ENCODE data around the gene GJC2.
"Not testable (repeated sequence)": the region's sequence is repeated elsewhere in the genome, so short reads cannot be mapped to it uniquely, and the experiment has no call there.

The GJC2 gene

GRCh38 chr1:228169345-228169744, 19.6 kb downstream of the GJC2 start:
- DNase-seq (ENCODE audit: extremely low read depth, low read depth), result no peak
- TF ChIP-seq, protein P1, sequence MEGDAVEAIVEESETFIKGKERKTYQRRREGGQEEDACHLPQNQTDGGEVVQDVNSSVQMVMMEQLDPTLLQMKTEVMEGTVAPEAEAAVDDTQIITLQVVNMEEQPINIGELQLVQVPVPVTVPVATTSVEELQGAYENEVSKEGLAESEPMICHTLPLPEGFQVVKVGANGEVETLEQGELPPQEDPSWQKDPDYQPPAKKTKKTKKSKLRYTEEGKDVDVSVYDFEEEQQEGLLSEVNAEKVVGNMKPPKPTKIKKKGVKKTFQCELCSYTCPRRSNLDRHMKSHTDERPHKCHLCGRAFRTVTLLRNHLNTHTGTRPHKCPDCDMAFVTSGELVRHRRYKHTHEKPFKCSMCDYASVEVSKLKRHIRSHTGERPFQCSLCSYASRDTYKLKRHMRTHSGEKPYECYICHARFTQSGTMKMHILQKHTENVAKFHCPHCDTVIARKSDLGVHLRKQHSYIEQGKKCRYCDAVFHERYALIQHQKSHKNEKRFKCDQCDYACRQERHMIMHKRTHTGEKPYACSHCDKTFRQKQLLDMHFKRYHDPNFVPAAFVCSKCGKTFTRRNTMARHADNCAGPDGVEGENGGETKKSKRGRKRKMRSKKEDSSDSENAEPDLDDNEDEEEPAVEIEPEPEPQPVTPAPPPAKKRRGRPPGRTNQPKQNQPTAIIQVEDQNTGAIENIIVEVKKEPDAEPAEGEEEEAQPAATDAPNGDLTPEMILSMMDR (IDR thresholded peaks at IDR 0.05; ENCODE audit: low read depth, low read length), result no peak

- no peak for DNase-seq (ENCODE audit: extremely low read depth, low read depth)
- TF ChIP-seq, protein P1 (IDR thresholded peaks at IDR 0.05; ENCODE audit: low read depth, low read length), result no peak
Measured at GRCh38 chr1:228170666-228171065, 20.9 kb downstream of the GJC2 start.

GRCh38 chr1:228171221-228171891, 21.6 kb downstream of the GJC2 start:
- DNase-seq (ENCODE audit: extremely low read depth, low read depth), result no peak
- TF ChIP-seq, protein P1 (IDR thresholded peaks at IDR 0.05; ENCODE audit: low read depth, low read length), result no peak

GRCh38 chr1:228172591-228173527, 23.1 kb downstream of the GJC2 start:
- DNase-seq (ENCODE audit: extremely low read depth, low read depth), result no peak
- TF ChIP-seq, protein P1 (IDR thresholded peaks at IDR 0.05; ENCODE audit: low read depth, low read length), result no peak

DNA sequence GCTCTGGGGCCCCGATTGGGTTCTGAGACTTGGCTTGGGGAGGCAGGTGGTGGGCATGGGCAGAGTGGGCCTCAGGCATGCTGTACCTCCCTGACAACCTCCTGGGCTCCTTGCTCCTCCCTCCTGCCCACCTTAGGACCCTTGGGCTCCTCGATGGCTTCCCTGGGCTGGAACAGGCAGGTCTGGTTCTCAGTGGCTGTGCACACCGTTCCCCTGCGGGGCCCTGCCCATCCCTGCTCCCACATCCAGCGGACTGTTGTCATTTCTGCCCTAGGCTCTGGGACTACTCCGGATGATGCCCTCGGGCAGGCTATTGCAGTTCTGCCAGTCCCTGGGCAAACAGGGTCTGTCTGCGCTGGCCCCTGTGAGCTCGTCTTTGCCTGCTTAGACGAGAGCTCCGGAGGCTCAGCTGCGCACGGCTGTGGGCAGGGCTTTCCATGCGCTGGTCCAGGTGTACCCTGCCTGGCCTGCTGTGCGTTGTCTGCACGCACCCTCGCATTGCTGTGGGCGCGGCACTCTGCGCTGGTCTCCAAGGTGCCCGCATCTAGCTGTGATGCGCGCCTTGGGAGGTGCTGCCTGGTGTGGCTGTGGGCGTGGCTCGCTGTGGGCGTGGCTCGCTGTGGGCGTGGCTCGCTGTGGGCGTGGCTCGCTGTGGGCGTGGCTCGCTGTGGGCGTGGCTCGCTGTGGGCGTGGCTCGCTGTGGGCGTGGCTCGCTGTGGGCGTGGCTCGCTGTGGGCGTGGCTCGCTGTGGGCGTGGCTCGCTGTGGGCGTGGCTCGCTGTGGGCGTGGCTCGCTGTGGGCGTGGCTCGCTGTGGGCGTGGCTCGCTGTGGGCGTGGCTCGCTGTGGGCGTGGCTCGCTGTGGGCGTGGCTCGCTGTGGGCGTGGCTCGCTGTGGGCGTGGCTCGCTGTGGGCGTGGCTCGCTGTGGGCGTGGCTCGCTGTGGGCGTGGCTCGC, 24.1 kb downstream of the GJC2 start:
- DNase-seq (ENCODE audit: extremely low read depth, low read depth), result not testable (repeated sequence)

GRCh38 chr1:228174482-228175315, 25.0 kb downstream of the GJC2 start:
- DNase-seq (ENCODE audit: extremely low read depth, low read depth), result no peak
- TF ChIP-seq, protein P1 (IDR thresholded peaks at IDR 0.05; ENCODE audit: low read depth, low read length), result no peak

All from AG09319 (cell line).